HG02970 (cell line): ENCODE results near the gene RNF212.
"Not testable (repeated sequence)": the region's sequence is repeated elsewhere in the genome, so short reads cannot be mapped to it uniquely, and the experiment has no call there.

Experiments
- ATAC-seq: cut with Tn5 transposase; IDR thresholded peaks from one replicate; pipeline ENCODE4 v1.9.1; 2021; ENCODE audit warnings: mild to moderate bottlenecking, moderate library complexity, moderate number of reproducible peaks; ENCODE audit not compliant: unreplicated experiment, low FRiP score

The RNF212 gene

DNA sequence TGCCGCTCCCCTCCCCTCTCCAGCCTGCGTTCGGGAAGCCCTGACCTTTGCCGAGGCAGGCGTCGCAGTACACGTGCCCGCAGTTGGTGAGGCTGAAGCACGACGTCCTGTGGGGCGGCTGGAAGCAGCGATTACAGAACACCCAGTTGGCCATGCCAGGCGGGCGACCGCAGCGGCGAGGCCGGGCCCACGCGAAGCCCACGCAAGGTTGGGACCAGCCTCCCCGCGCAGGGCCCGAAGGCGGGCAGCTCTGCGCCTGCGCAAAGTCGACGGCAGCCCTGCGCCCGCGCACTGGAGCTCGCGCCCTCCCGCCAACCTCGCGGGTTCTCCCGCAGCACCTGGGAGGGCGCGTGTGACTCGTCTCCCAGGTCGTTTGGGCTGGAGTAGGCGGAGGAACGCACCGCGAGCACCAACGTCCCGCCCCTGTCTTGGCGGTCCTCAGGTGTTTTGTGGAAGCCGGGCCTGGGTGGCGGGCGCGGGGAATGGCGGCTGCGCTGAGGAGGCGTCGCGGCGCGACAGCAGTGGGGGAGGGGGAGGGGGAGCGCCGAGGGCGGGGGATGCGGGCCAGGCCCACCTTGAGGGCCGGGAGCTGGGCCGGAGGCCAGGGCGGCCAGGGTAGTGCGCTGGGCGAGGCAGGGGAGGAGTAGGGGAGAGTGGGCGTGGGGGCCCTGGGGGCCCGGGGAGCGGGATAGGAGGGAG lies at the start of gene RNF212:
TSS of gene RNF212 (minus strand) at position 254 of the 699 bp plus-strand sequence. CDS start at position 154, 100 bp downstream.
- no peak for ATAC-seq

- no peak for ATAC-seq
Observed at GRCh38 chr4:1160351-1160750, 47.0 kb upstream of the RNF212 start.

GRCh38 chr4:1156069-1156468 lies 42.7 kb upstream of the RNF212 start:
- no peak for ATAC-seq

DNA sequence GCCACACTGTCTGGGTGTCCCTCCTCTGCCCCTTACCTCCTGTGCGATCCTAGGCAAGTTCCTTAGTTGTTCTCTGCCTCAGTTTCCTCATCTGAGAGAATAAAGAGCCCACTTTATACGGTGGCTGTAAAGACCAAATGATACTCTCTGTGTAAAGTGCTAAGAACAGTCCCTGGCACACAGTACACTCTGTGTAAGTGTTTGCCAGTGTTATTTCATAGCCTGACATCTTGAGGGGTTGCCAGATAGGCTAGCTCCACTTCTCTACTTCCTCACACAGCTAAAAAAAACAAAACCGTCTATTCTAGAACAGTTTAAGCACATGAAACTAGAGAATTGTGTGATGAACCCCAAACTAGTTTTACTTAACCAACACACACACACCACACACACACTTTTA lies 42.0 kb upstream of the RNF212 start:
- no peak for ATAC-seq

- ATAC-seq: no peak
Observed at GRCh38 chr4:1154523-1155182, 41.3 kb upstream of the RNF212 start.

DNA sequence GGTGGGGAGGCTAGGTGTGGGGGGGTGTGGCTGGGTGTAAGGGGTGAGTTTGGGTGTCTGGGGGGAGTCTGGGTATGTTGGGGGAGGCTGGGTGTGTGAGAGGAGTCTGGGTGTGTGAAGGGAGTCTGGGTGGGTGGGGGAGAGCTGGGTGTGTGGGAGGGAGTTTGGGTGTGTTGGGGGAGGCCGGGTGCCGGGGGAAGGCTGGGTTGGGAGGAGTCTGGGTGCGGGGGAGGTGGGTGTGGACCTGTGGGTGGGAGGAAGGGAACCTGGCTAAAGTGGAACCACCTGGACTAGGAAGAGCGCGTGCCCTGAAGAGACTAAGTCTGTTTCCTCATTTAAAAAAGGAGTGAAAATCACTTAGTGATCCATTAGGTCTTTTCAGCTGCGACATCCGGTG lies 40.8 kb upstream of the RNF212 start:
- ATAC-seq: no peak

DNA sequence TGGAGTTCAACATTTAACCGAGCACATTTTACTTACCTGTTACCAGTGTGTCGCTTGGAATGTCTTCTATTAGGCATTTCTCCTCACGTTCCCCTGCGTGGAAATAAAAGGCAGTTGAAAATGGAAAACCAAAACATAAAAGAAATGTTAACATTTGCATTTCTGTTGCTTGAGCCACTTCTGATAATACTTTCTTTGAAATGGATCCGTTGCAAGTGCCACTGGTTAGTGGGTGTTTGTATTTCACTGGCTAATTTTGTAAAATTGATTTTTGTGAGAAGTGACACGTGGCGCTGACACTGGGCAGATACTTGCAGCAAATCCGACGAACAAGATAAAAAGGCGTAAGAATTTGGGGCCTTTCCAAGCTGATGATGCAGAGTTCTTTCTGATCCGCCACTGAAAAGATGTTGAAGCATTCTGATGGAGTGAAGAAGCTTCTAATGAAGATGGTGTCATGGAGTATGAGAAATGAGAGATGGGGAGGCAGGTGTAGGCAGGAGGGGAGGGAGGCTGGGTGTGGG lies 40.3 kb upstream of the RNF212 start:
- ATAC-seq: no peak

GRCh38 chr4:1152290-1152689 lies 38.9 kb upstream of the RNF212 start:
- no peak for ATAC-seq

DNA sequence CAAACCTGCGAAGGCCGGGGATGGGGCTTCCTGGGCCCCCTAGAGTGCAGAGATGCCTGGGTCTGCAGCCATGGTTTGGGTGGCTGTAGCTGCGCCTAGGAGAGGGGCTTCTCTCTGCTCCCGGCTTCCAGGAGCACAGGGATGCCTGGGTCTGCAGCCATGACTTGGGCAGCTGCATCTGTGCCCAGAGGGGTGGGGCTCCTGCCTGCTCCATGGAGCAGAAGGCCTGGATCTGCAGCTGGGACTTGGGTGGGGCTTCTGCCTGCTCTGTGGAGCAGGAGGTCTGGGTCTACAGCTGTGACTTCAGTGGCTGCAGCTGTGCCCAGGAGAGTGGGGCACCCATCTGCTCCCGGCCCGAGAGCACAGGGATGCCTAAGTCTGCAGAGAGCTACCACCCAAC lies 38.2 kb upstream of the RNF212 start:
- ATAC-seq: no peak

- ATAC-seq: no peak
Observed at GRCh38 chr4:1150875-1151274, 37.5 kb upstream of the RNF212 start.

GRCh38 chr4:1139860-1140259 lies 26.5 kb upstream of the RNF212 start:
- no peak for ATAC-seq

DNA sequence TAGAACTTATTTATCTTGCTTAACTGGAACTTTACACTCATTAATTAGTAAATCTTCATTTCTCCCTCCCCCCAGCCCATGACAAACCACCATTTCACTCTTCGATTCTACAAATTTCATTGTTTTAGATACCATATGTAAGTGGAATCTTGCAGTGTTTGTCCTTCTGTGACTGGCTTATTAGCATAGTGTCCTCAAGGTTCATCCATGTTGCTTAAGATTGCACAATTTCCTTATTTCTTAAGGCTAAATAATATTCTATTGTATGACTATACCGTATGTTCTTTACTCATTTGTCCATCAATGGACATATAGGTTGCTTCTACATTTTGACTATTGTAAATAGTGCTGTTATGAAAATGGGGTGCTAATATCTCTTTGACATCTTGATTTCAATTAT lies 24.5 kb upstream of the RNF212 start:
- no peak for ATAC-seq

- ATAC-seq: no peak
Observed at GRCh38 chr4:1137063-1137776, 23.9 kb upstream of the RNF212 start.

- ATAC-seq: no peak
Observed at GRCh38 chr4:1136048-1136447, 22.7 kb upstream of the RNF212 start.

DNA sequence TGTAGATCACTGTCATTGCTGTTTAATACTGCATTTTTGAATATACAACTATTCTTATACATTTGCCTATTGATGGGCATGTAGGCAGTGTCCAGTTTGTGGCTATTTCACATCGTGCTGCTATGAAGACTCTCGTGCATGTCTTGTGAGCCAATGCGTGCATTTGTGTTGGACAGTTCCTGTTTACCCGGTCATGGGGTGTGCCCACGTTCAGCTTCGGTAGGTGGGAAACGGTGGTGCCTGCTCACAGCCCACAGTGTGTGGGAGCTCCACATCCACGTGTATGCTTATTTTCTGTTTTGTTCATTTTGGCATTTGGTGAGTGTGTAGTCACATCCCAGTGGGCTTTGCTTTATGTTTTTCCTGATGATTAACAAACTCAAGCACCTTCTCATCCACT lies 19.7 kb upstream of the RNF212 start:
- ATAC-seq: no peak

DNA sequence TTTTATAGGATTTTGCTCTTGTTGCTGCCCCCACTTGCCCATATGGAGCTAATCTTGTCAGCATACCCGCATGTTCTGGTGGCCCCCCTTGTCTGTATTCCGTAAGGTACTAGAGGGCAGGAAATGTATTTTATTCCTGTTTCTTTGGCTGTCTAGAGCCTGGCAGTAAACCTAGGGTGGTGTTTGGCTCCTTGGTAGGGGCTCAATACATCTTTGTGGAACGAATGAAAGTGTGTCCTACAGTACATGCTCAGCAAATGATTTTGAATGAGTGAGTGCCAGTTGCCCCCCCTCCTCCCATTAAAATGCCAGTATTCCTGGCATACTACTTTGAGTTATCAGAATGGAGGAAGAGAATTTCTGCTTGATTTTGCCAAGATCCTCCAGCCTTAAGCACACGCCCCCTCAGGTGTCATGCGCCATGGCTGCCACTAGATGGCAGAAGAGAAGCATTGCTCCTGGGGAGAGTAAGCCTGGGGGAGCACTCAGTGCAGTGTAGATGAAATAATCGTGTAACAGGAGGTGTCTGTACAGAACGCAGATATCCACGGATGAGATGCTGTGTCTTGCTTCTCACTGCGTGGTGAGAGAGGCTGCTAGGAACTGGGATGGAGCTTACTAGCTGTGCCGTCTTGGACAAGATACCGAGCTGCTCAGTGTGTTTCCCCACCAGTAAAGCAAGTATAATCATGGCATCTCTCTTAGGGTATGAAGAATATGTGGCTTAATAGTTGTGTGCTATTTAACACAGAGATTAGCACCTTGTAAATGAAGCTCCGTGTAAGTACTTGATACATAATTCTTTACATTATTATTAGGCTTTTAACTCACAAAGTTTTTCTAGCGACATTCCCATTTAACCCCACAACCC lies 17.2 kb upstream of the RNF212 start:
- peak; percentile 62 for ATAC-seq

- ATAC-seq: no peak
Observed at GRCh38 chr4:1126506-1126905, 13.1 kb upstream of the RNF212 start.

DNA sequence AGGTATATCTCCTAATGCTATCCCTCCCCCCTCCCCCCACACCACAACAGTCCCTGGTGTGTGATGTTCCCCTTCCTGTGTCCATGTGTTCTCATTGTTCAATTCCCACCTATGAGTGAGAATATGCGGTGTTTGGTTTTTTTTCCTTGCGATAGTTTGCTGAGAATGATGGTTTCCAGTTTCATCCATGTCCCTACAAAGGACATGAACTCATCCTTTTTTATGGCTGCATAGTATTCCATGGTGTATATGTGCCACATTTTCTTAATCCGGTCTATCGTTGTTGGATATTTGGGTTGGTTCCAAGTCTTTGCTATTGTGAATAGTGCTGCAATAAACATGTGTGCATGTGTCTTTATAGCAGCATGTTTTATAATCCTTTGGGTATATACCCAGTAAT lies 12.1 kb upstream of the RNF212 start:
- not testable (repeated sequence) for ATAC-seq

DNA sequence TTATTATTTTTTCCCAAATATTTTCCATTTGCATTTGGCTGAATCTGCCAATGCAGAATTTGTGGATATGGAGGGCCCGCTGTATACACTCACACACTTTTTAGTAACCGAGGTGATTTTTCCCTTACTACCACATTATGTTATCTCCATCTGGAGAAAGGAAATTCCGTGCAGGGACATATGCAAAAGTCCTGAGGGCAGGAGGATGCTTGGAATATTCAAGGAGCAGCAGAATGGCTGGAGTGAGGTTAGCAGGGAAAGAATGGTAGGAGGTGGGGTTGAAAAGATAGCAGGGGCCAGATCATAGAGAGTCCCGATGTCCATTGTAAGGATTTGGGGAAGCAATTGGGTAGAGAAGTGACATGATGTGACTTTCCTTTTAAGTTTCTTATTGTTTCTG lies 11.5 kb upstream of the RNF212 start:
- no peak for ATAC-seq

- ATAC-seq: no peak
Observed at GRCh38 chr4:1122505-1122904, 9.1 kb upstream of the RNF212 start.
